ENCODE measurements around the gene OR4M1. TPM values are rescaled to one million over a fixed set of nuclear protein-coding genes. Genes with fewer than 3 reads are reported as not detected.
"Not testable (repeated sequence)": the region's sequence is repeated elsewhere in the genome, so short reads cannot be mapped to it uniquely, and the experiment has no call there.

OR4M1 gene, protein sequence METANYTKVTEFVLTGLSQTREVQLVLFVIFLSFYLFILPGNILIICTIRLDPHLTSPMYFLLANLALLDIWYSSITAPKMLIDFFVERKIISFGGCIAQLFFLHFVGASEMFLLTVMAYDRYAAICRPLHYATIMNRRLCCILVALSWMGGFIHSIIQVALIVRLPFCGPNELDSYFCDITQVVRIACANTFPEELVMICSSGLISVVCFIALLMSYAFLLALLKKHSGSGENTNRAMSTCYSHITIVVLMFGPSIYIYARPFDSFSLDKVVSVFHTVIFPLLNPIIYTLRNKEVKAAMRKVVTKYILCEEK
- total RNA-seq: not detected

DNA sequence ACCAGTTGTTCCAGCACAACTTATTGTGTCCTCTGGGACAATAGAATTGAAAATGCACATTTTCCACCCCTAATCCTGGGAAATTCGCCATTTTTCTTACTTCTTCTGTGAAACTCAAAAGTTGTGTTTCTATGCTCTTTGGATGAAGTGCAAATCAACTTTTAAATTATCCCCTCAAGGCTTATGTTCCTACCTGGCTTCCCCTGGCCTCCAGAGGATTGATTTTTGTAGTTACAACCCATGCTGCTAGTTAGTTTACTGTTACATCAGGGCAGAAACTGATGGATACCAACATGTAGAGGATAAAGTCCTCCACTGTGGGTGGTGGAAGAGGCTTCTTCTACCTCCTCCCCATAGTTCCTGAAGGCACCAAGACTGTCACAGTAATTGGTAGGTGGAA, at the start of gene OR4M1:
Gene OR4M1, plus strand, starts transcription at position 301 of the 400 bp plus-strand sequence. CDS start 6,819 bp downstream, outside the sequence.
- H3K4me3 ChIP-seq; H3K4me1 ChIP-seq; H3K27me3 ChIP-seq; H3K27ac ChIP-seq; DNase-seq; intact Hi-C loops (cut with DNase I; ENCODE audit: low total_unique reads); H3K9me3 ChIP-seq; H3K36me3 ChIP-seq: not testable (repeated sequence)

DNA sequence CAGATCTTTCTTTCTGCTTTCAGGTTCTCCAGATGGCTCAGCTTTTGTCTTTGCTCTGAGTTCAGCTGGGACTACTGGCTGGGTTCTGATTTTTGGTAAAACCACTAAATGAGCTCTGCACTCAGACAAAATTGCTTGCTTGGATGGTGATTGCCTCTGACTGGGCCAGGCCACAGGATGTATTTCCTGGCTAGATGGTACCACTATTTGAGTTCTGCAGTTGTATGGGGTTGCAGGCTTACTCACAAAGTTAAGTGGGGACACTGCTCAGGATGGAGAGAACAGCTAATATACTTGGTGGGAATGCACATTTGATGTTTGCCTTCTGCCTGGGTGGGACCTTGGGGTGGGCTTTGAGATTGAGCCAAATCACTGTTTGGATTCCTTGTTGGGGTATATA, 43.9 kb upstream of the OR4M1 start:
- no peak for DNase-seq
- no peaks in the 10 kb centered on the region for H3K36me3 ChIP-seq
- H3K27ac ChIP-seq: no peak overlapping the region
- H3K27me3 ChIP-seq: no peaks in the 10 kb centered on the region
- H3K4me3 ChIP-seq: no peak overlapping the region
- intact Hi-C loops (cut with DNase I; ENCODE audit: low total_unique reads): no loop called here
- no peaks in the 10 kb centered on the region for H3K9me3 ChIP-seq
- TF ChIP-seq, protein P1, sequence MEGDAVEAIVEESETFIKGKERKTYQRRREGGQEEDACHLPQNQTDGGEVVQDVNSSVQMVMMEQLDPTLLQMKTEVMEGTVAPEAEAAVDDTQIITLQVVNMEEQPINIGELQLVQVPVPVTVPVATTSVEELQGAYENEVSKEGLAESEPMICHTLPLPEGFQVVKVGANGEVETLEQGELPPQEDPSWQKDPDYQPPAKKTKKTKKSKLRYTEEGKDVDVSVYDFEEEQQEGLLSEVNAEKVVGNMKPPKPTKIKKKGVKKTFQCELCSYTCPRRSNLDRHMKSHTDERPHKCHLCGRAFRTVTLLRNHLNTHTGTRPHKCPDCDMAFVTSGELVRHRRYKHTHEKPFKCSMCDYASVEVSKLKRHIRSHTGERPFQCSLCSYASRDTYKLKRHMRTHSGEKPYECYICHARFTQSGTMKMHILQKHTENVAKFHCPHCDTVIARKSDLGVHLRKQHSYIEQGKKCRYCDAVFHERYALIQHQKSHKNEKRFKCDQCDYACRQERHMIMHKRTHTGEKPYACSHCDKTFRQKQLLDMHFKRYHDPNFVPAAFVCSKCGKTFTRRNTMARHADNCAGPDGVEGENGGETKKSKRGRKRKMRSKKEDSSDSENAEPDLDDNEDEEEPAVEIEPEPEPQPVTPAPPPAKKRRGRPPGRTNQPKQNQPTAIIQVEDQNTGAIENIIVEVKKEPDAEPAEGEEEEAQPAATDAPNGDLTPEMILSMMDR (IDR thresholded peaks at IDR 0.05): no peak
- no peak for TF ChIP-seq POLR2A (IDR thresholded peaks at IDR 0.05)
- no peaks in the 10 kb centered on the region for H3K4me1 ChIP-seq

DNA sequence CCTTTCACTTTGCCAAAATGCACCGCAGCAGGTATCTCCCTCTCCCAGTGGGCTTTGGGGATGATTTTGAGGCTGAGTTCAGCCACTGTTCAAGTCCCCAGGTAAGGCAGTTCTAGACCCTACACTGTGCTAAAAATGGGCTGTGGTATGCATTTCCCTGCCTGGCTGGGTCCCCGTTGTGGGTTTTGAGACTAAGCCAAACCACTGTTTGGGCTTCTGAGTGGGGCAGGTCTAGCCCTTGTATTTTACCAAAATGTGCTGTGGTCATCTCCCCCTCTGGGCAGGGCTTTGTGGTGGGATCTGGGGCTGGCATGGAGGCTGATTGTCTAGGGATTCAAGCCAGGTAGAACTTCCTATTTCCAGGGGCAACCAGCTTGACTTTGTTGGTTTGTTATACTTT, 43.5 kb upstream of the OR4M1 start:
- no peak overlapping the region for H3K27ac ChIP-seq
- H3K4me1 ChIP-seq: no peaks in the 10 kb centered on the region
- intact Hi-C loops (cut with DNase I; ENCODE audit: low total_unique reads): no loop called here
- DNase-seq: no peak
- no peak overlapping the region for H3K4me3 ChIP-seq
- H3K36me3 ChIP-seq: no peaks in the 10 kb centered on the region
- H3K27me3 ChIP-seq: no peaks in the 10 kb centered on the region
- TF ChIP-seq POLR2A (IDR thresholded peaks at IDR 0.05): no peak
- TF ChIP-seq, protein P1 (IDR thresholded peaks at IDR 0.05): no peak
- H3K9me3 ChIP-seq: no peaks in the 10 kb centered on the region

DNA sequence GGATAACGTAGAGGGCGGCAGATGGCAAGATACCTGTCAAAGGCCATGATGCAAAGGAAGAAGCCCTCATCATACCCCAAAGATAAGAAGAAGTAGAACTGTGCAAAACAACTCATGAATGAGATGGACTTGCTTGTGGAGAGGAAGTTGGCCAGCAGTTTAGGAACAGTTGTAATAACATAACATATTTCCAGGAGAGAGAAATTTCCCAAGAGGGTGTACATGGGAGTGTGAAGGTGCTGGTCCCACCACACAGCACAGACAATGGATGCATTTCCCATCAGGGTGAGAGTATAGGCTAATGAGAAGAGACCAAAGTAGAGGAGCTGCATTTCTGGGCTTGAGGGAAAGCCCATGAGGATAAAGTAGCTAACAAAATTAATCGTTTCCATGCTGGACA, 39.4 kb upstream of the OR4M1 start:
- H3K36me3 ChIP-seq; H3K27ac ChIP-seq; intact Hi-C loops (cut with DNase I; ENCODE audit: low total_unique reads); DNase-seq; H3K4me3 ChIP-seq; H3K4me1 ChIP-seq; H3K9me3 ChIP-seq; H3K27me3 ChIP-seq: not testable (repeated sequence)

DNA sequence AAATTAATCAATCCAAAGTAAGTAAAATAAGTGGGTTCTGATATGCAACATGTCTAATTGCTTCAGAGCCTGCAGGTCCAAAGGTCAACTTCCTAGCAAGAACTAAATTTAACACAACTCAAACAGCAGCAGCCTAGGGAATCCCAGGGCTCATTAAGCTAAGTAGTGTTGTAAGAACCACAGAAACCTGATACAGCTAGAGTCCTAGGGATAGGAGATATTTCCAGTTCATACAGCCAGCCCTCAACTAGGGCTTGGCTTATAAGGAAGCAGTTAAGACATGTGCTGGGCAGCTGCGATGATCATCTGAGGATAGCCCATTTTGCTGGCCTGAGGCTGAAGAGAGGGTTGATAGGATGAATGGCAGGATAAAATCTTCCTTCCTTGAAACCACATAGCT, 30.0 kb upstream of the OR4M1 start, which contains the start of gene OR4Q3:
Gene OR4Q3, plus strand, starts transcription at position 316 of the 400 bp plus-strand sequence.
- H3K4me3 ChIP-seq: no peak within 1 kb of the TSS
- DNase-seq: no peak
- no peaks in the 10 kb centered on the region for H3K36me3 ChIP-seq
- H3K4me1 ChIP-seq: no peaks in the 10 kb centered on the region
- no peaks in the 10 kb centered on the region for H3K27me3 ChIP-seq
- intact Hi-C loops (cut with DNase I; ENCODE audit: low total_unique reads): no loop called here
- H3K27ac ChIP-seq: no peak within 1 kb of the TSS
- no peaks in the 10 kb centered on the region for H3K9me3 ChIP-seq
- TF ChIP-seq, protein P1 (IDR thresholded peaks at IDR 0.05): no peak
- TF ChIP-seq POLR2A (IDR thresholded peaks at IDR 0.05): no peak

DNA sequence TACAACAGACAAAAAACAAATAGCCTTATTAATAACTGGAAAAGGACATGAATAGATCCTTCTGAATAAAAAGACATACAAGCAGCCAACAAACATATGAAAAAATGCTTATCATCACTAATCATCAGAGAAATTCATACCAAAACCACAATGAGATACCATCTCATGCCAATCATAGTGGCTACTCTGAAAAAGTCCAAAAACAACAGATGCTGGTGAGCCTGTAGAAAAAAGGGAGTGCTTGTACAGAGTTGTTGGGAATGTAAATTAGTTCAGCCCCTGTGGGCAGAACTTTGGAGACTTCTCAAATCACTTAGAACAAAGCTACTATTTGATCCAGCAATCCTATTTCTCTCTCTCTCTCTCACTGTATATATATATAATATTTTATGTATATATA, 21.0 kb upstream of the OR4M1 start:
- DNase-seq; H3K9me3 ChIP-seq; H3K4me3 ChIP-seq; intact Hi-C loops (cut with DNase I; ENCODE audit: low total_unique reads); H3K4me1 ChIP-seq; H3K27ac ChIP-seq; H3K36me3 ChIP-seq; H3K27me3 ChIP-seq: not testable (repeated sequence)

DNA sequence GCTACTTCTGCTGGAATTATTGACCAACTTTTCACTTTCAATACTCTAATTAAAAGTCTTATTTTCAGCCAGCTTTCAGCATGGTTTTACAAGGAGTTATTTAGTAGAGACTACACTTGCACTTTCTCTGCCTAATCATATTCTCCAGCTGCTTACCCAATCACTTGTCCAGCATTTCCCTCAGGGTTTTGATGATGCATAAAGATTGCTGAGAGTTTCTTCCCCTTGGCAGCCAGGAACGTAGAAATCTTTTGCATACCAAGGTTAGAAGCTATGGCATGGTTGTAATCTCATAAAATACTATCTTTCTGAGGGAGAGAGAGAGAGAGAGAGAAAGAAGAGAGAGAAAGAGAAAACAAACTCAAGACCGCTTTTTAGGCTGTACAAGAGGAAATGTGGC, 19.1 kb upstream of the OR4M1 start:
- Histone ChIP-seq H3K36me3 (no peaks in the 10 kb centered on the region), H3K27me3 (no peaks in the 10 kb centered on the region), H3K9me3 (no peaks in the 10 kb centered on the region), H3K4me1 (no peaks in the 10 kb centered on the region), H3K27ac (no peak overlapping the region), H3K4me3 (no peak overlapping the region)
- TF ChIP-seq POLR2A (IDR thresholded peaks at IDR 0.05): no peak
- TF ChIP-seq, protein P1 (IDR thresholded peaks at IDR 0.05): no peak
- no peak for DNase-seq
- intact Hi-C loops (cut with DNase I; ENCODE audit: low total_unique reads): no loop called here

DNA sequence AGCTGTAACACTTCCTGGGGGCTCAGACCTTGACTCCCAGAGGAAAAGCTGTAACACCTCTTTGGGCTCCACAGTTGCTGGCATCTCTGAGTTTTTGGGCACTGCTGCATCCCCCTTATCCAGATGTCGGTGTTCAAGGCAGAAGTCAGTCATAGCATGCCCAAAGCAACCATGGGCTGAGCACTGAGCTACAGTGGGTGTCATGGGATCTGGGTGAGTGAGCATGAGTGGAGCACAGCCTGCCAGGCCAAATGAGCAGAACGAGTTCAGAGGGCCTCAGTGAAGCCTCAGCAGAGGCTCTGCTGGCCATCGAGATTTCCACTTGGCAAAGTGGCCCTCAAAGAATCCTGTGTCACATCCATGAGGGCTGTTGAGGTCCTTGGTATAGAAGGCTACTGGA, 1.8 kb upstream of the OR4M1 start:
- H3K4me1 ChIP-seq; DNase-seq; H3K27ac ChIP-seq; H3K27me3 ChIP-seq; H3K9me3 ChIP-seq; intact Hi-C loops (cut with DNase I; ENCODE audit: low total_unique reads); H3K36me3 ChIP-seq; H3K4me3 ChIP-seq: not testable (repeated sequence)
